CD4-positive, CD25-positive, alpha-beta regulatory T cell (primary cell): ENCODE results near the gene ZMYND8. TPM values are rescaled to one million over a fixed set of nuclear protein-coding genes. Genes with fewer than 3 reads are reported as not detected.
"Not testable (repeated sequence)": the region's sequence is repeated elsewhere in the genome, so short reads cannot be mapped to it uniquely, and the experiment has no call there.

Experiments
- ATAC-seq, 2 donors: fragments of 150-1000 bp; cut with Tn5 transposase; one replicate each; pipeline ENCODE4 v1.10.0; 2021; ENCODE audit warnings: low read depth in 2 of 2, moderate number of reproducible peaks in 2 of 2, moderate library complexity in 1 of 2
- DNase-seq, 3 donors: peaks; one replicate each; pipeline versions ENCODE4 v3.0.0 to v3.0.0-alpha.2; 2012 to 2022; ENCODE audit warnings: mixed read lengths in 1 of 3
- H3K27ac ChIP-seq: one replicate; pipeline ENCODE4 v1.7.0; 2013; ENCODE audit warnings: mild to moderate bottlenecking, low read length; ENCODE audit not compliant: insufficient read depth, poor library complexity, severe bottlenecking
- H3K27me3 ChIP-seq: one replicate; pipeline ENCODE4 v1.7.0; 2013; ENCODE audit warnings: low read length; ENCODE audit not compliant: control insufficient read depth, insufficient read depth
- H3K36me3 ChIP-seq: one replicate; pipeline ENCODE4 v1.7.0; 2013; ENCODE audit warnings: mild to moderate bottlenecking, low read length, moderate library complexity; ENCODE audit not compliant: control insufficient read depth, insufficient read depth
- H3K4me1 ChIP-seq: 2 replicates; pipeline ENCODE4 v1.7.0; 2013; ENCODE audit warnings: mild to moderate bottlenecking, low read length; ENCODE audit not compliant: insufficient read depth, control insufficient read depth, poor library complexity, severe bottlenecking
- H3K4me3 ChIP-seq: one replicate; pipeline ENCODE4 v1.7.0; 2013; ENCODE audit warnings: low read depth, mild to moderate bottlenecking, low read length, moderate library complexity
- H3K9me3 ChIP-seq, 2 experiments: 1 replicate in 1 of 2; 2 replicates in 1 of 2; pipeline ENCODE4 v1.7.0; 2013; ENCODE audit warnings: low read length in 2 of 2, mild to moderate bottlenecking in 1 of 2, moderate library complexity in 1 of 2; ENCODE audit not compliant: control insufficient read depth in 2 of 2
- H3K27ac Mint-ChIP-seq, 3 donors: one replicate each; pipeline ENCODE4 v1.8.0; 2020 to 2022; ENCODE audit warnings: mild to moderate bottlenecking in 3 of 3, mixed read lengths in 3 of 3, moderate library complexity in 2 of 3
- H3K27me3 Mint-ChIP-seq: one replicate; pipeline ENCODE4 v1.8.0; 2022; ENCODE audit warnings: mild to moderate bottlenecking, mixed read lengths
- H3K36me3 Mint-ChIP-seq: one replicate; pipeline ENCODE4 v1.8.0; 2020; ENCODE audit warnings: mixed read lengths
- H3K4me1 Mint-ChIP-seq, 4 donors: one replicate each; pipeline ENCODE4 v1.8.0; 2020 to 2022; ENCODE audit warnings: mixed read lengths in 4 of 4, mild to moderate bottlenecking in 1 of 4
- H3K4me3 Mint-ChIP-seq, 4 donors: one replicate each; pipeline ENCODE4 v1.8.0; 2020 to 2022; ENCODE audit warnings: mild to moderate bottlenecking in 4 of 4, mixed read lengths in 4 of 4, moderate library complexity in 3 of 4
- H3K9me3 Mint-ChIP-seq, 7 donors: one replicate each; pipeline ENCODE4 v1.8.0; 2020 to 2022; ENCODE audit warnings: mixed read lengths in 7 of 7, mild to moderate bottlenecking in 3 of 7, moderate library complexity in 2 of 7
- polyA plus RNA-seq, 4 donors: library from polyadenylated mRNA; unstranded; fragments of 300-500 nt; fragmentation: Illumina TruSeq; gene quantifications; one replicate each; pipeline ENCODE4 v1.2.3, GENCODE V29; 2021
- total RNA-seq: library from RNA; stranded (reverse); gene quantifications from one replicate; pipeline ENCODE4 v1.2.3, GENCODE V29; 2022

The ZMYND8 gene
- total RNA-seq = 47.2 TPM
- polyA plus RNA-seq = 10 to 100 TPM in 1 of 4 donors, 1 to 10 TPM in 3; 7.5 to 10.4 (median 8.2) TPM

DNA sequence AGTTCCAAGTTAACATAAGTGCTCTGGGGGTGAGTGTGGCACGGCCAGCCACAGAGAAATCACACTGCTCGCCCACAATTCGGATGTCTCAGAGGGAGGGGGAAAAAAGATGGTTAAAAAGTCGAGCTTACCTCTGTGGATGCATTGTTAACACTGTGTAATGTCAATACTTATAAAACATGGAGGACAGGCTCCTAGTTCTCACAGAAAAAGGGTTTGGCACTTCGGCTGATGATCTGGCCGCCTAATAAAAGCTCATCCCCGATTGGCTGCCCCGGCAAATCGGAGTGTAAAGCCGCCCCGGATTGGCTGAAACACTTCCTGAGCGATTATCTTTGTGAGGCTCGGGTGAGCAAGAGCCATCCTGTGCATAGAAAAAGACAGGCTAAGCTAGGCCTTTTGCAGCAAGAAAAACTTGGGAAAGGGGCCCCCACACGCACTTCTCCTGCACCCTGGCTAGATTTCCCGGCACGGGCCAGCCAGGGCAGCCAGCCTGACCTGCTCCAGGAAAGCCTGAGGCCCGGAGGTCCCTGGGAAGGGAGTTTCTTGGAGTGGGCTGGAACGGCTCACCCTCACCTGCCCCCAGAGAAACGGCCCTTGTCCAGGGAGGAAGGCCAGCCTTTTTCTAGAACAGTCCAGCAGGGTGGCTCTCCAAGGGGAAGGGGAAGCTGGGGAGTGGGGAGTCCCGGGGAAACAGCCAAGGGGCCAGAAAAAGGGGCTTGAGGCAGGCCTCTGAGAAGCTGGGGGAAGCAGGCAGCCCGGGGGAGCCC is at the start of gene ZMYND8:
Gene ZMYND8 (minus strand): TSS at position 174 of the 770 bp plus-strand sequence. CDS start 29 bp downstream, at position 145.
- Histone ChIP-seq H3K9me3 (no peaks in the 10 kb centered on the region), H3K27ac (peak within 1 kb of the TSS; percentile 89), H3K4me3 (peak within 1 kb of the TSS; percentile 93), H3K27me3 (no peaks in the 10 kb centered on the region), H3K4me1 (peaks cover 62% of the 10 kb centered on the region), H3K36me3 (peaks cover 3% of the 10 kb centered on the region)
- peak within 1 kb of the TSS; percentile 99 to 100 (median 99) for H3K27ac Mint-ChIP-seq
- ATAC-seq (peak; percentile 86 to 88), DNase-seq (peak; percentile 87 to 99 (median 97))
- peaks cover 19% of the 10 kb centered on the region for H3K36me3 Mint-ChIP-seq
- H3K4me3 Mint-ChIP-seq = peak within 1 kb of the TSS; percentile 94 to 97 (median 95)
- no peaks in the 10 kb centered on the region for H3K27me3 Mint-ChIP-seq
- H3K4me1 Mint-ChIP-seq = peaks cover 24 to 48% (median 33%) of the 10 kb centered on the region in 4 donors
- H3K9me3 Mint-ChIP-seq = no peaks in the 10 kb centered on the region

- peaks cover 5% of the 10 kb centered on the region for H3K27me3 Mint-ChIP-seq
- Histone ChIP-seq H3K9me3 (no peaks in the 10 kb centered on the region), H3K27ac (no peak overlapping the region), H3K27me3 (no peaks in the 10 kb centered on the region), H3K4me3 (no peak overlapping the region), H3K4me1 (no peaks in the 10 kb centered on the region), H3K36me3 (no peaks in the 10 kb centered on the region)
- no peak overlapping the region for H3K4me3 Mint-ChIP-seq
- no peak overlapping the region for H3K27ac Mint-ChIP-seq
- ATAC-seq = no peak
- no peak for DNase-seq
- peaks cover 0 to 6% (median 1%) of the 10 kb centered on the region in 4 donors for H3K4me1 Mint-ChIP-seq
- peaks cover 0 to under 1% (median 0%) of the 10 kb centered on the region in 7 donors for H3K9me3 Mint-ChIP-seq
- H3K36me3 Mint-ChIP-seq = no peaks in the 10 kb centered on the region
Observed at GRCh38 chr20:47405775-47406325, 49.4 kb upstream of the ZMYND8 start.

DNA sequence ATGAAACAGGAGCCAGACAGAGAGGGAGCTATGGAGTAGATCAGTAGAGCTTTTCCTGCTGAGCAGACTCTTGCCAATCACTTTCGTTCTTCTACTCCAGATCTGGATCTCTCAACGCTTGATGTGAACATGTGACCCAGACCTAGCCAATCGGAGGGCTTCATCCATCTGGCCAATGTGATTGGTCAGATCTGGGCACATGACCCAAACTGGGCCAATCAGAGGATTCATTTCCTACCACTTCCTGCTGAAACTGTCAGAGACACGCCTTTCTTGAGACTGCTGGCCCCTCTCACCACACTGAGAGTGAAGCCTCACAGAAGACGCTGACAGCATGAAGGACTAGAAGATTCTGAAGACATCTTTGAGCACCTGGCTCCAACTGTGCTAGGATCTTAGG is 44.2 kb upstream of the ZMYND8 start:
- DNase-seq (peak in 1 of 3 donors; percentile 29), ATAC-seq (no peak)
- Histone ChIP-seq H3K27ac (no peak overlapping the region), H3K27me3 (no peaks in the 10 kb centered on the region), H3K9me3 (no peaks in the 10 kb centered on the region), H3K36me3 (no peaks in the 10 kb centered on the region), H3K4me1 (no peaks in the 10 kb centered on the region), H3K4me3 (no peak overlapping the region)
- H3K27ac Mint-ChIP-seq = peak overlapping the region in 1 of 3 donors; percentile 31
- no peak overlapping the region for H3K4me3 Mint-ChIP-seq
- H3K9me3 Mint-ChIP-seq = no peaks in the 10 kb centered on the region
- H3K4me1 Mint-ChIP-seq = peaks cover 0 to 4% (median 0%) of the 10 kb centered on the region in 4 donors
- peaks cover 5% of the 10 kb centered on the region for H3K27me3 Mint-ChIP-seq
- H3K36me3 Mint-ChIP-seq = no peaks in the 10 kb centered on the region

- H3K27me3 ChIP-seq = no peaks in the 10 kb centered on the region
- no peak overlapping the region for H3K27ac ChIP-seq
- no peak for ATAC-seq
- no peaks in the 10 kb centered on the region for H3K36me3 ChIP-seq
- no peaks in the 10 kb centered on the region for H3K9me3 ChIP-seq
- H3K4me1 ChIP-seq = no peaks in the 10 kb centered on the region
- no peak for DNase-seq
- H3K9me3 Mint-ChIP-seq = no peaks in the 10 kb centered on the region
- no peak overlapping the region for H3K4me3 Mint-ChIP-seq
- H3K4me1 Mint-ChIP-seq = peaks cover 0 to 4% (median under 1%) of the 10 kb centered on the region in 4 donors
- H3K36me3 Mint-ChIP-seq = no peaks in the 10 kb centered on the region
- no peak overlapping the region for H3K4me3 ChIP-seq
- H3K27me3 Mint-ChIP-seq = no peaks in the 10 kb centered on the region
- H3K27ac Mint-ChIP-seq = no peak overlapping the region
Observed at GRCh38 chr20:47397652-47398301, 41.3 kb upstream of the ZMYND8 start.

GRCh38 chr20:47396762-47397476 is 40.4 kb upstream of the ZMYND8 start:
- no peaks in the 10 kb centered on the region for H3K36me3 Mint-ChIP-seq
- H3K9me3 Mint-ChIP-seq = peaks cover 0 to 6% (median 0%) of the 10 kb centered on the region in 7 donors
- Histone ChIP-seq H3K4me3 (no peak overlapping the region), H3K36me3 (no peaks in the 10 kb centered on the region), H3K27me3 (no peaks in the 10 kb centered on the region), H3K4me1 (no peaks in the 10 kb centered on the region), H3K27ac (no peak overlapping the region), H3K9me3 (no peaks in the 10 kb centered on the region)
- peaks cover 0 to 7% (median 3%) of the 10 kb centered on the region in 4 donors for H3K4me1 Mint-ChIP-seq
- ATAC-seq (no peak), DNase-seq (no peak)
- H3K4me3 Mint-ChIP-seq = no peak overlapping the region
- H3K27ac Mint-ChIP-seq = no peak overlapping the region
- H3K27me3 Mint-ChIP-seq = no peaks in the 10 kb centered on the region

DNA sequence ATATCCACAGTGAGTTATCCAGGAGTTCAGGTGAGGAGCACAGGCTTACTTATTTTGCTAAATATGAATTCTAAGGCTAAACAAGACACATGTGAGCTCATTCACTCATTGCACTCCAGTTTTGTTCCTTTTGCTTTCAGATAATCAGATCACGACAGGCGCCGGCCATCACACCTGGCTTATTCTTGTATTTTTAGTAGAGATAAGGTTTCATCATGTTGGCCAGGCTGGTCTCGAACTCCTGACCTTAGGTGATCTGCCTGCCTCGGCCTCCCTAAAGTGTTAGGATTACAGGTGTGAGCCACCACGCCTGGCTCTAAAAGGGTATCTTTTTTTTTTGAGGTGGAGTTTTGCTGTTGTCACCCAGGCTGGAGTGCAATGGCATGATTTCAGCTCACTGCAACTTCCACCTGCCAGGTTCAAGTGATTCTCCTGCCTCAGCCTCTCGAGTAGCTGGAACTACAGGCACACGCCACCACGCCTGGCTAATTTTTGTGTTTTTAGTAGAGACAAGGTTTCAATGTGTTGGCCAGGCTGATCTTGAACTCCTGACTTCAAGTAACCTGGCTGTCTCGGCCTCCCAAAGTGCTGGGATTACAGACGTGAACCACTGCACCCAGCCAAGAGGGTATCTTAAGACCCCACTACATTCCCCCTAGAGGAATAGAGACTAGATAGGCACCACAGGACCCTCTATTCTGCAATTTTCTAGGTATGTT is 37.5 kb upstream of the ZMYND8 start:
- not testable (repeated sequence) for H3K27ac Mint-ChIP-seq

DNA sequence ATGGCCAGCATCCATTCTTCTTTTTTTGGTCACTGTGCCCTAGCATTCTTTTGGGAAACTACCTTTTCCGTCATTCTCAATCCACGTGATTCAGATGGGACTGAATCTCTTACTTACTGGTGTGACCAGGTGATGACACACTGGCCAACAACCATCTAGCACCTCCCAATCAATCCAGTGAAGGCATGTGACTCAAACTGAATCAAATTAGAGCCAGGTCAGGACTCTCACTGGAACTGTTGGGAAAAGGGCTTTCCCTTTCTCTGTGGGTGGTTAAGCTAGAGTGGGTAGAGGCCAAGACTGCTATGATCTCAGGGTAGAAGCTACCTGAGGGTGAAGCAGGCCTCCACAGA is 36.2 kb upstream of the ZMYND8 start:
- no peak overlapping the region for H3K27ac ChIP-seq

More for the DNA sequence above, 37.5 kb upstream of the ZMYND8 start:
- not testable (repeated sequence) for H3K27me3 Mint-ChIP-seq, H3K4me1 ChIP-seq, H3K36me3 ChIP-seq, ATAC-seq, H3K36me3 Mint-ChIP-seq, H3K4me3 ChIP-seq, H3K9me3 Mint-ChIP-seq, H3K27me3 ChIP-seq, H3K27ac ChIP-seq, H3K4me1 Mint-ChIP-seq, H3K9me3 ChIP-seq, H3K4me3 Mint-ChIP-seq, DNase-seq

More for the DNA sequence above, 36.2 kb upstream of the ZMYND8 start:
- Histone ChIP-seq H3K4me1 (no peaks in the 10 kb centered on the region), H3K36me3 (no peaks in the 10 kb centered on the region), H3K27me3 (no peaks in the 10 kb centered on the region), H3K4me3 (no peak overlapping the region), H3K9me3 (no peaks in the 10 kb centered on the region)
- H3K4me1 Mint-ChIP-seq = peaks cover 0 to 7% (median under 1%) of the 10 kb centered on the region in 4 donors
- H3K9me3 Mint-ChIP-seq = peaks cover 0 to 6% (median 1%) of the 10 kb centered on the region in 7 donors
- H3K27me3 Mint-ChIP-seq = no peaks in the 10 kb centered on the region
- H3K27ac Mint-ChIP-seq = peak overlapping the region in 2 of 3 donors; percentile 3 to 52
- ATAC-seq (no peak), DNase-seq (no peak)
- H3K4me3 Mint-ChIP-seq = no peak overlapping the region
- H3K36me3 Mint-ChIP-seq = no peaks in the 10 kb centered on the region
